H7 (cell line): ENCODE results near the gene EFNB2. TPM values are rescaled to one million over a fixed set of nuclear protein-coding genes. Genes with fewer than 3 reads are reported as not detected.

ENCODE experiments used
- DNase-seq: peaks from one replicate; pipeline ENCODE4 v3.0.0; 2012
- H3K27me3 ChIP-seq: 2 replicates; pipeline ENCODE4 v1.6.0; 2011; ENCODE audit warnings: mild to moderate bottlenecking, low read length; ENCODE audit not compliant: control insufficient read depth, insufficient read depth
- H3K36me3 ChIP-seq: replicated peaks from 2 replicates; pipeline ENCODE4 v1.5.1; 2011; ENCODE audit warnings: low read length; ENCODE audit not compliant: control insufficient read depth, insufficient read depth
- H3K4me3 ChIP-seq: 2 replicates; pipeline ENCODE4 v1.5.1; 2011; ENCODE audit warnings: low read depth, mild to moderate bottlenecking, control low read depth, low read length, moderate library complexity; ENCODE audit not compliant: insufficient read depth
- total RNA-seq: library from RNA; depleted of rRNA; stranded (reverse); fragments of >200 nt; shearing (Covaris generic); gene quantifications from 2 replicates; pipeline ENCODE4 v1.2.3, GENCODE V29; 2014

EFNB2 gene
- total RNA-seq, 1 experiment from 2014 or later = 14.7 TPM

DNA sequence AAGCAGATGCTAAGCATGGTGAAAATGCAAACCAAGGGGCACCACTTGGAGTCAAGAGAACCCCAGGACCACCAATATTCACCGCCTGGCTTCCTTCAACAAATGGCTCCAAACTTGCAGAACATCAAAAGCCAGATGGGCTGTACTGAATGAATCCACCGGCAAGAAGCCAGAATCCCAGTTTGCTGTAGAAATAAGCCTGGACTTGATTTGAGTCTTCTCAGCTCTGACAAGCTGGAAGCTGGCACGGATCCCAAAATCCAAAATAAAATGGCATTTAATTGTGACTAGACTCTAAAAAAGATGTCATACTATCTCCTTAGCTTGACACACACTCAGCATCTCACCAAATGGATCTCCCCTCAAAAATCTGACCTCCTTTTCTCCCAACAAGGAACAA lies 11.9 kb downstream of the EFNB2 start:
- Histone ChIP-seq H3K36me3 (no peaks in the 10 kb centered on the region), H3K4me3 (no peak overlapping the region), H3K27me3 (no peaks in the 10 kb centered on the region)
- no peak for DNase-seq

DNA sequence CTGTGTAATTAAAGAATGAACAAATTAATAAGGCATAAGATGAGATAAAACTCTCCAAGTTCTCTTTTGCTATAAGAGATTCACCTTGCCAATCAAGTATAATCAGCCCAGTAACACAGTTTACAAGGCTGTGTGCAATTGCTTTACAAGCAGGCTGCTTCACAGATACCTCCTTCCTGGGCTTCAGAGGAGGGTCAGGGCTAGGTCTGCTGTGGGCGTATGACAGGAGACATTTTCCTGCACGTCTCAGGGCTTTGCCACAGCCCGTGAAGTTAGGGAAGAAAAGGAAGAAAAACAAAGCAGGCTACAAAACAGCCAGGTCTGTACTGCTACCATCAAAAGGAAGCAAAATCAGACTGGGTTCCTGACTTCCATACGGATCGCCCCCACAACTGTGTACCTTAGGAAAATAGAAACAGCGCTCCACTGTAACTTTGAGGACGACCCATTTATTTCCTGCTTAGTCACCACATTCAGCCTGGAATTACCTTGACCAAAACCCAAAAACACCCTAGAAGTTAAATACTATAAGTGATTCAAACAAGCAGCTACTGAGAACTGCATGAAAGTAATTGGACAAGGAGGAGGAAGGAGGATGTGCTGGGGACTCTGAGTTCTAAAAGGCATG lies 12.4 kb downstream of the EFNB2 start:
- no peaks in the 10 kb centered on the region for H3K27me3 ChIP-seq
- no peak overlapping the region for H3K4me3 ChIP-seq
- no peaks in the 10 kb centered on the region for H3K36me3 ChIP-seq
- no peak for DNase-seq

DNA sequence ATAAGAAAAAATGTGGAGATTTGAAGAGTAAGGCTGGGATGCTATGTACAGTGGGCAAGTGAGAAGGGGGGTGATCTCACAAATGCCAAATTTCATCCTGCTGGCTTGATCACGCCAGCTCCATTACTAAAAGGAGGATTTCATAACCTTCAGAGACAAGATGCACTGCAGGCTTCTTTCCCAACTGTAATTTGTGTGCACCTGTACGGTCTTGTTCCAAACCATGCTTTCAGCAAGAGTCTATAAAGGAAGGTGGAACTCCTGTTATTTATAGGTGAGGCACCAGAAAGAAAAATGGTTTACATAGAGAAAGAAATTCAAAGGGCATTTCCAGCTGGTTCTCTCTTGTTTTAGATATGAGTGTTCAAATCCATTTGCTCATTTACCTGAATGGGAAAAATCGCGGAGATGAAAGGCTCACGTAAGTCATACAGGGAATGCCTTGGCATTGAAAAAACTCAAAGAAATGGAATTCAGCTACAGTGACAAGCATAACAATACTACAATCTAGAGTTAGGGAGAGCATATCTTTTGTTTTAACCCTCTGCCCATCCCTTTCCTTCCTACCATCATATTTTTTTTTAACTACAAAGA lies 13.3 kb downstream of the EFNB2 start:
- DNase-seq = no peak
- Histone ChIP-seq H3K36me3 (no peaks in the 10 kb centered on the region), H3K27me3 (no peaks in the 10 kb centered on the region), H3K4me3 (no peak overlapping the region)

DNA sequence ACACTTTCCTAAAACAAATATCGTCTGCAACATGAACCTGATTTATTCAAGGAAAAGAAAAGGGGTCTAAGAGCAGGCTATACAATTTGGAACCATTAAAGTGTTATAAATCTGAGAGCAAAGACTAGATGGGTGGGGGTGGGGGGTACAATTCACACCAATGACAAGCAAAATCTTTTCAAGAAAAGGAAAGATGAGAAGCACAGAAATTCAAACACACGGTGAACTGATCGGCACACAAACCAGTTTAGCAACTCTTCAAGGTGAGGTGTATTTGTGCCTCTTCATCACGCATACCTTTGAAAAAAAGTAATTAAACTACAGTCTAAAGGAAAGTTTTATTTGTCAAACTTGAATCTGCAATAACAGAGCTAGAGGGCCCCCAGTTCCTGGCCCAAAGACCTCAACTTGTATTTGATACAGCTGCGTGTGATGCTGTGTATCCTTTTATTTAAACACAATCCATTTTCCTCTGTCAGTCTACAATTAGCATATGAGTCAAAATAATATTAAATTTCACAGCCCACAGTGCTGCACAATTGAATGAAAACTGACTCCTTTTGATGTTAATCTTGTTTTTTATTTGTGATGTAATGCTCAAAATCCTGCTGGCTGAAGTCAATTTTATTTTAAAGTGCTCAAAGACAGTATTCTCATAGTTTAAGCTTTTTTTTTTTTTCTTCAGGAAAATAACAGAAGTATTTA lies 14.2 kb downstream of the EFNB2 start:
- Histone ChIP-seq H3K36me3 (no peaks in the 10 kb centered on the region), H3K4me3 (no peak overlapping the region), H3K27me3 (no peaks in the 10 kb centered on the region)
- DNase-seq = no peak

DNA sequence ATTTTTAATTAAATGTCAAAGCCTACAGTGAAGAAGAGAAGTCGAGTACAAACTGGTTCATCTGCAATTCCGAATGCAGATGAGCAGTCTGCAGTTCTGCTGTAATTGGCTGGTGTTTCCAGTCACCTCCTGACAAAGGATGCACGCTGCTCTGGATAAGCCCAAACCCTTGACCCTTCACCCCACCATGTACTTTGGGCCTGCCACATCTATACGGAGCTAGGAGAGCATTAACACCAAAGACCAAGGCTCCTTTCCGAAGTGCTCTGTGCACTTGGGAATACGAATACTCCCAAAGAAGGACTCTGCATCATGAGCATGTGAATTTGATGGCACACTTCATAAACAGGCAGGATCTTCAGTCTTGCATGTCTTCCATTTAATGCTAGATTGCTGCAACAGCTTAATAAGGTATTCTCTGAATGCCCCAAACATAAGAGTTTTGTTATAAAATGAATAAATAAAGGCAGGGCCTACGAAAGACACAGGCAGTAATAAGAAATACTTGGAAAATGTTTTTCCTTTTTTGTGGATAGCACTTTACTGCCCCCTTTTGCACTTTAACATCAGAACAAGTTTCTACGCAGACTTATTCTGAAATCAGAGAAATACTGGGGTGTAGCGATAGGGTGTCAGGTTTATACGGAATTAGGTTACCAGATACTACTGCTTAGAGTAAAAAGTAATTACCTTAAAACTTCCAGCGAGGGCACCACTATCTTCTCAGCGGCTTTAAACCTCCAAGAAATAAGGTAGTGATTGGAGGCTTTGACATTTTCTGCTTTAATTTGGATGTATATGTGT lies 15.0 kb downstream of the EFNB2 start:
- Histone ChIP-seq H3K36me3 (no peaks in the 10 kb centered on the region), H3K27me3 (no peaks in the 10 kb centered on the region), H3K4me3 (no peak overlapping the region)
- DNase-seq = no peak

DNA sequence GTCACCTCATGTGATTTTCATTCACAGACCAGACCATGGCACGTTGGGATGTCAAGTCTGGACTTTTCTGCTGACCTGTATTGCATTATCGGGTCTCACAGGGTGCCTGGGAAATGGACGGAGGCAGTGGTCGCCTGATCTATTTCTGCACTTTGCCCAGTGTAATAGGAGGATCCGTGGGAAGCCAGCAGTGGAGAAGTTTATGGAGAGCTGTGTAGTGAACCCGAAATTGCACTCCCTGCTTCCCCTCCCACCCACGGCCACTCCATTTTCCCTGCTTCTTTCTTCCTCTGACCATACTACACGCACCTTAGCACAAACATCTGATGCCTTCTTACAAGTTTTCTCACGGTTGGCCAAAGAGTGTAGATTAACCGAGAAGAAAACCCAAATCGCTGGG lies 16.9 kb downstream of the EFNB2 start:
- Histone ChIP-seq H3K27me3 (no peaks in the 10 kb centered on the region), H3K4me3 (no peak overlapping the region), H3K36me3 (no peaks in the 10 kb centered on the region)
- DNase-seq = no peak

DNA sequence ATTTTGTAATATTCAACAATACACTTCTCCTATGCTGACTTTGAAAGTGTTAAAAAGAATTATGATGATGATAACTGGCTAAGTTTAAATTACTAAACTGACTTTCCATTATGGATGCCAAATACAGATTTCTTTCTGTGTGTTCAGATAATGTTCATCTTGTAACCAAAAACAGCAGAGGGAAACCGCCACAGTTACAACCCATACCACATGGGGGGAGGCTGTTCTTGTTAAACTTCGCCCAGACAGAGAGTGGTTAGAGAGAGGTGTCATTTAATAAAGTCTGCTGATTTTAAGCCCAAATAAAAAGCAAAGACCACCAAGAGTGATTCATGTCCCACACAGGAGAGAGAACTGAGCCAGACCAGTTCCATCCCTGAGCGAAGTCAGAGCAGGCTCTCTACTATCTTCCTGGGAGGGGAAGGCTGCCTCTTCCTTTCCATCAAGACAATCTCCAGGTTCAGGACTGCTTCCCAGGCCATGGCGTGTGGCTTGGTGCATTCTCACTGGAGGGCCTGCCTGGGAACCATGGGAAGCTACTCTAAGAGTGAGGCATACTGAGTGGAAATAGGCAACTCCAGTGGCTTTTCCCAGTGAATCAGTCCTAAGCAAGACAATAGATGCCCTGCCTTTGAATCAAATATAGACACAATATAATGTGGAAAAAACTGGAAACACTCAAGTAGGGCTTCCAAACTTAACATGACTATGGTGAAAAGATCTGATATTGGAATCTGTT lies 18.2 kb downstream of the EFNB2 start:
- H3K4me3 ChIP-seq = no peak overlapping the region
- H3K36me3 ChIP-seq = no peaks in the 10 kb centered on the region
- DNase-seq = no peak
- H3K27me3 ChIP-seq = no peaks in the 10 kb centered on the region

DNA sequence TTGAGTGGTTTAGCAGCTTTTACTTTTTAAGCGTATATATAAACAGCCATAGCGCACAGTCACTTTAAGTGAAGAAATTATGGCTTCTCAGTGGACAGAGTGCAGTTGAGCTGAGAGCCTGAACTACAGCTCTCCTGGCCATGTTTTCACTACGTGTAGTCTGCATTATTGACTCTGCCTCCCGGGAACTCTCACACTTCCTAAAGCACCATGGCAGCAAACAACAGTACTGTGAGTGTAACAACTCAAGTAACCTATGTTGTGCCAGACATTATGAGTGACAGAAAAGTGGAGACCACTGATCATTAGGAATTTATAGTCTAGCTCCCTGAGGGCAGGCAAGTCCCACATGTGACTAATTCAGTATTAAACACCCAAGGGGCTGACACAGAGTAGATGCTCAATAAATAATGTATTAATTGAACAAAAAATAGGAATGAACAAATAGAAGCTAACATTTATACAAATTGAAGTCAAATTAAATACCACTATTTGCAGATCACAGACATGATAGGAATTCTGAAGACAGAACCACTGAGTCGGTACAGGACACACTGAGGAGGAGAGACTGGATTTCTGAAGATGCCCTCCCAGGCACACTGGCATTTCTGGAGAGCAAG lies 19.7 kb downstream of the EFNB2 start:
- no peak for DNase-seq
- no peak overlapping the region for H3K4me3 ChIP-seq
- no peaks in the 10 kb centered on the region for H3K36me3 ChIP-seq
- no peaks in the 10 kb centered on the region for H3K27me3 ChIP-seq

DNA sequence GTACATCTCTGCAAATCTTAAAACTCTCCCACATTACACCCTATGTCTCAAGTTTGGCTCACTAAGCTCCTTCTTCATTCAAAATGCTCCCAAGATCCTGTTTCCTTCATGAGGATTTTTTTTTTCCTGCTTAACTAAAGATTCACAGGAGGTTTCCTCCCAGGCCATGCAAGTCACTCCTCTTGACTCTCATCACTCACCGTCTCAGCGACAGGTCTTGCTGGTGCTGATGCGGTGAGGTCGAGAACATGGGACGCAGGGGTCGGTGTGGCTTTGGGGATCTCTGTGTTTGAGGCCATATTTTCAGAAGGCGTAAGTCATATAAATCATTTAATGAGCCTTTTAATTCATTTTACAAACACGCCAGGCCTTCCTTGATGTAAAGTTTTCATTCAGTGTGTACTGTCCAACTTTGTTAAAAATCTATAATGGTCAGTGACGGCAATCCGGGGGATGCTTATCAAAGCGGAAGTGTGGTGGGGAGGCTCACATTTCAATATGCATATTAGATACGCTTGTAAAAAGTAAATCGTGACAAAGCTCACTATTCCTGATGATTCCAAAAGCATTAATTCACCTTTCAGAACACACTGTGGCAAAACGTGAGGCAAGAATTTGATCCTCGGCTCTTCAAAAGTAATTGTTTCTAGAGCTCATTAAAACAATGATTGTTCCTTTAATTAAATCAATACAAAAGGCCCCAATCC lies 20.4 kb downstream of the EFNB2 start:
- no peak for DNase-seq
- Histone ChIP-seq H3K27me3 (no peaks in the 10 kb centered on the region), H3K36me3 (no peaks in the 10 kb centered on the region), H3K4me3 (no peak overlapping the region)

DNA sequence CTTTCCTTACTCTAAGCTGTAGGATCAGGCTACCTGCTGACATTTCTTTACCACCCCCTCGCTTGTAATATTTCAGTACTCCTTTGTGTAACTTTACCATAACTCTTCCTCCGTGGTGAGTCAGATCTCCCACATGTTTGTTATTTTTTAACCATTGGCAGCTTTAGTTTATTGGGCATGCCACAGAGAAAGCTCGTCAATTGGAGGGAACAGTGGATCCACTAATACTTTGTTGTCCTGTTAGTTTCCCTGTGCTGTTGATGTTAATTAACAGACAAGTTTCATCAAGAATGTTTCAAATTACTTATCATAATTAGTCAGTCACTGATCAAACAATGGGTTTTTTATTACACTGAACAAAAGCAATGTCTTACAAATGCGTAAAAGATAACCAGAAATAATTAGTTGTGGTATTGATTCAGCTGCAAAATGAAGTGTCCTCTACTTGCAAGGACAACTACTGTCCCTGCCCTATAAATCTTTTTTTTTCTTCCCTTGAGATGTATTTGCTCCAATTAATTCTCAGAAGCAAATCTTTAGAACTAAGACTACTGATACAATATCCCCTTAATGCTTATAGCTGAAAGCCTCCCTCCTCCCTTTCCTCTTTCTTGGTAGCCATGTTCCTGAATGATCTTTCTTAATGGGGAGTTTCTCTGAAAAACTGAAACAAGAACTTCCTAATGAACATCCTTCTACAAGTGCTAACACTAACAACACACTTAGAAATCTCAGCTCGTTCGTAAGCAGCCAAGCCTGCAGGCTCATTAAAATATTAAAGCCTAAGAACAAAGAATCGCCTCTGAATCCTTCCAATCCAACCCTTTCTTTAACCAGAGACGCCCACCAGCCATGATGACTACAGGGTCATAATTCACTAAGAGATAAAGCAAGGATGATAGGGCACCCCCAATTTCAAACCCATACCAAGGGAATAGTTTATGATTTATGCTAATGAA lies 22.2 kb downstream of the EFNB2 start:
- DNase-seq = no peak
- Histone ChIP-seq H3K36me3 (no peaks in the 10 kb centered on the region), H3K4me3 (no peak overlapping the region), H3K27me3 (no peaks in the 10 kb centered on the region)

DNA sequence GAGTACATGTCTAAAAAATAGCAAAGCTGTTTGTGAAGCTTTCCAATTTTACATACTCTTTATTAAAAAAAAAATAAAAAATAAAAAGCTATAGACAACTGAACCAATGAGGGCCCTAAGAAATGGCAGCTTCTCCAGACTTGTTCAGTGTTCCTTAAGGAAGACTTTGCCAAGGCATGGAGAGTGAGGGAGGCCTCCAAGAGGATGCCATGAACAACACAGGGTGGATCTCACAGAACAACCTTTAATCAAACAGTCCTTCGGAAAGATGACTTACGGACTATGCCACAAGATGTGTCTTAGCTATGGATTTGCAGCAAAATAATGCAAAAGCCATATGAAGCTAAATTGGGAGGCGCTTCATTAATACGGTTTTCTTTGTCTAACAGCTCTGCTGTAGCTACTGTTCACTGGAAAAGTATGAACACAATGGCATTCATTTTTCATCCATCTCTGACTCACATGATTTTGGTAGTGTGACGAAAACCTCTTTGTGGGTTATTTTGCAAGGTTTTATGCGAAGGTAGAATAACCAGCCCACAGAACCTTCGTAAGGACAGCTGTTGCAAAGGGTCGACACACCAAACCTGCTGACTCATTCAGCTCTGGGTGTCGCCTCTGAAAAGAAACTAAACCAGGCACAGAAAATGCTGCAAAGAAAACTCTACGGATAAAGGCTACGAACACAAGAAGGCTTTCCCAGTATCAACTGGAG lies 27.7 kb downstream of the EFNB2 start:
- Histone ChIP-seq H3K27me3 (no peaks in the 10 kb centered on the region), H3K4me3 (no peak overlapping the region), H3K36me3 (no peaks in the 10 kb centered on the region)
- DNase-seq = no peak

DNA sequence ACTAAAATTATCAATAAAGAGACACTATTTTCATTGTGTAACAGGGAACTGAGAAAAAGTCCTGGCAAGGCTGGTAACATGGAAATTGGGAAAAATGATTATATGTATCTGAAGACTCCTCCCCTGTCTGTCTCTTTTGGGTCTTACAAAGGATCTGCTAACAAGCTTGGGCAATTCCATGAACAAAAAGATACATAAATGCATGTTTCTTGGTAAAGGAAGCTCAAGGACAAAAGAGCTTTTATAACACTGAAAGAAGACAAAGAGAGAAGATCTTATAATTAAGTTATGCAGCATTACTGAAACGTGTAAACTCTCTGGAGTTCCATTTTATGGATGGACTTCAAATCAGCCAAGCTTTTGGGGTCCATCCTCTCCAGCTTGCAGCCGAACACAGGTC lies 29.2 kb downstream of the EFNB2 start:
- Histone ChIP-seq H3K4me3 (no peak overlapping the region), H3K36me3 (no peaks in the 10 kb centered on the region), H3K27me3 (no peaks in the 10 kb centered on the region)
- no peak for DNase-seq
